IMR-90 (cell line): ENCODE measurements around the gene DNAJC4. TPM values are rescaled to one million over a fixed set of nuclear protein-coding genes. Genes with fewer than 3 reads are reported as not detected.

Experiments used
- ATAC-seq: fragments of 200-7000 bp; cut with Tn5 transposase; 2 replicates; pipeline ENCODE4 v1.9.1; 2020; ENCODE audit warnings: low read depth, mild to moderate bottlenecking, moderate library complexity
- BruUV-seq: library from RNA; stranded (reverse); fragments of 400-500 nt; replicated peaks from 2 replicates; lab custom pipeline; 2021; lab: Mats Ljungman, UMichigan
- CTCF ChIA-PET: fragments of 300-600 bp; formaldehyde crosslinking; extraction: SDS; loops from one replicate; lab custom pipeline; 2021; ENCODE audit warnings: antibody characterized with exemption; lab: Yijun Ruan, JAX
- POLR2A ChIA-PET: fragments of 300-600 bp; sonication (Branson Sonifier 250); formaldehyde crosslinking; loops from one replicate; lab custom pipeline; 2022; ENCODE audit warnings: antibody characterized with exemption; ENCODE audit not compliant: unreplicated experiment; lab: Charles Lee
- DNase-seq: peaks from one replicate; pipeline ENCODE4 v3.0.0; 2013
- H2AFZ ChIP-seq: replicated peaks from 2 replicates; pipeline ENCODE3; 2013; ENCODE audit warnings: low read length, mild to moderate bottlenecking; ENCODE audit not compliant: poor library complexity
- H2AK5ac ChIP-seq: 2 replicates; pipeline ENCODE4 v1.6.1; 2013; ENCODE audit warnings: low read depth, low read length, inconsistent platforms
- H2AK9ac ChIP-seq: replicated peaks from 2 replicates; pipeline ENCODE3; 2013; ENCODE audit warnings: mild to moderate bottlenecking, low read depth, low read length, moderate library complexity; ENCODE audit not compliant: poor library complexity
- H2BK120ac ChIP-seq: 2 replicates; pipeline ENCODE4 v1.6.1; 2013; ENCODE audit warnings: low read depth, low read length, inconsistent platforms
- H2BK15ac ChIP-seq: 3 replicates; pipeline ENCODE4 v1.6.1; 2013; ENCODE audit warnings: low read depth, low read length, inconsistent platforms
- H2BK20ac ChIP-seq: 2 replicates; pipeline ENCODE4 v1.6.1; 2013; ENCODE audit warnings: low read depth, mild to moderate bottlenecking, inconsistent platforms, low read length, moderate library complexity
- H2BK5ac ChIP-seq: 2 replicates; pipeline ENCODE4 v1.6.1; 2013; ENCODE audit warnings: mild to moderate bottlenecking, low read depth, low read length, inconsistent platforms; ENCODE audit not compliant: poor library complexity, severe bottlenecking
- H3K14ac ChIP-seq: replicated peaks from 2 replicates; pipeline ENCODE4 v1.6.1; 2013; ENCODE audit warnings: low read depth, low read length, inconsistent platforms
- H3K18ac ChIP-seq: 2 replicates; pipeline ENCODE4 v1.6.1; 2013; ENCODE audit warnings: low read depth, low read length, control low read depth
- H3K23ac ChIP-seq: 2 replicates; pipeline ENCODE4 v1.6.1; 2013; ENCODE audit warnings: low read depth, low read length, inconsistent platforms
- H3K27ac ChIP-seq: 2 replicates; pipeline ENCODE4 v1.5.1; 2013; ENCODE audit warnings: mild to moderate bottlenecking, control low read depth, low read length; ENCODE audit not compliant: insufficient read depth
- H3K27me3 ChIP-seq: 2 replicates; pipeline ENCODE4 v1.6.1; 2013; ENCODE audit warnings: low read length; ENCODE audit not compliant: control insufficient read depth, insufficient read depth
- H3K36me3 ChIP-seq: 2 replicates; pipeline ENCODE4 v1.6.1; 2013; ENCODE audit warnings: low read length, mixed read lengths; ENCODE audit not compliant: control insufficient read depth, insufficient read depth
- H3K4ac ChIP-seq: 2 replicates; pipeline ENCODE4 v1.6.1; 2013; ENCODE audit warnings: low read depth, low read length, inconsistent platforms
- H3K4me1 ChIP-seq: 2 replicates; pipeline ENCODE4 v1.6.1; 2013; ENCODE audit warnings: low read length, mixed read lengths; ENCODE audit not compliant: control insufficient read depth, insufficient read depth
- H3K4me2 ChIP-seq: 2 replicates; pipeline ENCODE4 v1.6.1; 2013; ENCODE audit warnings: low read depth, mild to moderate bottlenecking, control low read depth, low read length, moderate library complexity
- H3K4me3 ChIP-seq: 2 replicates; pipeline ENCODE4 v1.5.1; 2013; ENCODE audit warnings: low read depth, mild to moderate bottlenecking, control low read depth, low read length, moderate library complexity; ENCODE audit not compliant: insufficient read depth
- H3K56ac ChIP-seq: 2 replicates; pipeline ENCODE4 v1.6.1; 2013; ENCODE audit warnings: low read length, inconsistent platforms; ENCODE audit not compliant: insufficient read depth; ENCODE audit errors: extremely low read depth
- H3K79me1 ChIP-seq, 2 experiments: 2 replicates each; pipeline ENCODE4 v1.6.1; 2013; ENCODE audit warnings: low read length in 2 of 2, inconsistent platforms in 1 of 2, low read depth in 1 of 2
- H3K9ac ChIP-seq: 2 replicates; pipeline ENCODE4 v1.6.1; 2013; ENCODE audit warnings: low read depth, low read length, control low read depth
- H3K9me1 ChIP-seq: 2 replicates; pipeline ENCODE4 v1.6.1; 2013; ENCODE audit warnings: low read length, inconsistent platforms; ENCODE audit not compliant: insufficient read depth
- H3K9me3 ChIP-seq: 2 replicates; pipeline ENCODE4 v1.6.1; 2013; ENCODE audit warnings: low read length; ENCODE audit not compliant: control insufficient read depth, insufficient read depth
- H4K20me1 ChIP-seq: 2 replicates; pipeline ENCODE4 v1.6.1; 2013; ENCODE audit warnings: low read length, inconsistent platforms; ENCODE audit not compliant: insufficient read depth
- H4K5ac ChIP-seq: 2 replicates; pipeline ENCODE4 v1.6.1; 2013; ENCODE audit warnings: mild to moderate bottlenecking, low read depth, low read length, control low read depth
- H4K8ac ChIP-seq, 2 experiments: 2 replicates each; pipeline ENCODE4 v1.6.1; 2013; ENCODE audit warnings: low read depth in 2 of 2, low read length in 2 of 2, control low read depth in 1 of 2, inconsistent platforms in 1 of 2
- H4K91ac ChIP-seq: 2 replicates; pipeline ENCODE4 v1.6.1; 2013; ENCODE audit warnings: low read depth, low read length, inconsistent platforms; ENCODE audit not compliant: insufficient read depth
- WGBS, 2 experiments: methylation state at CpG; one replicate each; pipeline versions ENCODE4 v1.1.5 to v1.1.7; 2013; ENCODE audit warnings: missing lambda C conversion rate in 2 of 2; ENCODE audit not compliant: insufficient read length in 1 of 2; ENCODE audit errors: extremely low coverage in 2 of 2; 5-methylcytosine and 5-hydroxymethylcytosine counted together
- dilution Hi-C: fragments of 300-500 bp; cut with HindIII; formaldehyde crosslinking; loops from one replicate; pipeline ENCODE4 v1.14.3; 2018; ENCODE audit warnings: low sequenced_read_pairs; ENCODE audit not compliant: unreplicated experiment
- in situ Hi-C: fragments of 300-500 bp; cut with MboI; formaldehyde crosslinking; loops from 3 replicates; pipeline ENCODE4 v1.14.3; 2019; ENCODE audit warnings: low sequenced_read_pairs, inconsistent platforms, mixed read lengths
- intact Hi-C: fragments of 100-400 bp; cut with micrococcal nuclease; formaldehyde crosslinking; loops from 2 replicates; pipeline ENCODE4 v1.10.0; 2022
- polyA plus RNA-seq, 3 experiments: library from polyadenylated mRNA; depleted of rRNA; stranded (reverse); fragments of >200 nt; gene quantifications; 2 replicates each; pipeline ENCODE4 v1.2.3, GENCODE V29; 2012; ENCODE audit warnings: low replicate concordance in 1 of 3
- total RNA-seq: library from RNA; depleted of rRNA; stranded (reverse); fragments of >200 nt; gene quantifications from 2 replicates; pipeline ENCODE4 v1.2.3, GENCODE V29; 2012
- TF ChIP-seq, protein P1 (sequence below): conservative IDR thresholded peaks from 2 replicates; pipeline ENCODE4 v1.5.1; 2012; ENCODE audit warnings: mild to moderate bottlenecking, low read depth, low read length, improper control_type of control experiment

The DNAJC4 gene
- total and polyA plus RNA-seq, 2 of the 4 experiments (the other 2 are of a cell fraction) = 2.2 to 22.8 TPM

DNA sequence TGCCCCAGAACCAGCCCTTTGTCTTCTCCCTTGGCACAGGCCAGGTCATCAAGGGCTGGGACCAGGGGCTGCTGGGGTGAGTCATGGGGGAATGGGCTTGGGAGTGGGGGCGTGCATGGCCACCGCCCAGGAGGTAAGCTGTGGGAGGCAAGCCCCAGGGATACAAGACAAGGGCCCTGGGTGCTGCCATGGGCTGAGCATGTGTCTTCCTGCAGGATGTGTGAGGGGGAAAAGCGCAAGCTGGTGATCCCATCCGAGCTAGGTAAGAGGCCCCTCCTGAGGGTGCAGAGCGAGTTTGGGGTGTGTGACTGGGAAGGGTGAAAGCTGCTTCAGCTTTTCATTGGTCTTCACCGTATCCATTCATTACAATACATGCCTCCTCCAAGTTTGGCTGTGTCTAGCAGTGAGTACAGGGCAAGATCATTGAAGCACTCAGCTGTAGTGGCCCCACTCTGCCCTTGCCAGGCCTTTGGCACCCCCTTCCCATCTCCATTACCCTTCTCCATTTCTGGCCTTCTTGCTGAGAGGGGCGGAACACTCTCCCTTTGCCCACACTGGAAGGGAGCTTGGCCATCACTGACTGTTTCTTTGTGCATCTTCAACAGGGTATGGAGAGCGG lies 13.0 kb downstream of the DNAJC4 start:
- H2AK9ac ChIP-seq = peak overlapping the region; percentile 7
- no peak overlapping the region; the same call in 1 of the 2 replicates for H3K27ac ChIP-seq
- no peak overlapping the region for H2BK15ac ChIP-seq
- H3K9me3 ChIP-seq = no peaks in the 10 kb centered on the region
- H3K79me1 ChIP-seq = peaks cover 18 to 40% of the 10 kb centered on the region in 2 experiments; a peak in 3 of 4 replicates
- 100% methylated on average over 1 of the region's 8 CpGs; no CpG with 5 or more reads in 1 of the 2 experiments for WGBS, 2 experiments
- no peak overlapping the region for H3K14ac ChIP-seq
- ChIA-PET CTCF (interaction anchor here (1.1 to 2.5 kb wide), 2 partner anchors 39 to 58 kb away, joined by 4 to 8 read pairs; partner anchors contain the start of gene CATSPERZ), POLR2A (no interaction called here)
- H2AFZ ChIP-seq = peak overlapping the region; percentile 52
- no peak overlapping the region for H4K5ac ChIP-seq
- ATAC-seq = no peak
- H3K4ac ChIP-seq = no peak overlapping the region
- intact Hi-C loops (no loop called here), in situ Hi-C loops (no loop called here), dilution Hi-C loops (no loop called here)
- H4K20me1 ChIP-seq = peaks cover 26% of the 10 kb centered on the region
- no peak overlapping the region; a peak in 1 of 4 replicates for H4K8ac ChIP-seq
- no peaks in the 10 kb centered on the region for H3K27me3 ChIP-seq
- H3K18ac ChIP-seq = no peak overlapping the region
- H3K4me2 ChIP-seq = no peak overlapping the region
- TF ChIP-seq, protein P1, sequence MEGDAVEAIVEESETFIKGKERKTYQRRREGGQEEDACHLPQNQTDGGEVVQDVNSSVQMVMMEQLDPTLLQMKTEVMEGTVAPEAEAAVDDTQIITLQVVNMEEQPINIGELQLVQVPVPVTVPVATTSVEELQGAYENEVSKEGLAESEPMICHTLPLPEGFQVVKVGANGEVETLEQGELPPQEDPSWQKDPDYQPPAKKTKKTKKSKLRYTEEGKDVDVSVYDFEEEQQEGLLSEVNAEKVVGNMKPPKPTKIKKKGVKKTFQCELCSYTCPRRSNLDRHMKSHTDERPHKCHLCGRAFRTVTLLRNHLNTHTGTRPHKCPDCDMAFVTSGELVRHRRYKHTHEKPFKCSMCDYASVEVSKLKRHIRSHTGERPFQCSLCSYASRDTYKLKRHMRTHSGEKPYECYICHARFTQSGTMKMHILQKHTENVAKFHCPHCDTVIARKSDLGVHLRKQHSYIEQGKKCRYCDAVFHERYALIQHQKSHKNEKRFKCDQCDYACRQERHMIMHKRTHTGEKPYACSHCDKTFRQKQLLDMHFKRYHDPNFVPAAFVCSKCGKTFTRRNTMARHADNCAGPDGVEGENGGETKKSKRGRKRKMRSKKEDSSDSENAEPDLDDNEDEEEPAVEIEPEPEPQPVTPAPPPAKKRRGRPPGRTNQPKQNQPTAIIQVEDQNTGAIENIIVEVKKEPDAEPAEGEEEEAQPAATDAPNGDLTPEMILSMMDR = no peak
- H3K9ac ChIP-seq = no peak overlapping the region
- no peak overlapping the region for H4K91ac ChIP-seq
- no peak for DNase-seq
- H2BK20ac ChIP-seq = no peak overlapping the region; the same call in 1 of the 2 replicates
- H3K4me1 ChIP-seq = peaks cover 13% of the 10 kb centered on the region
- no peak overlapping the region for H2BK120ac ChIP-seq
- no peak overlapping the region for H2AK5ac ChIP-seq
- peaks cover 14% of the 10 kb centered on the region for H3K9me1 ChIP-seq
- peaks cover 18% of the 10 kb centered on the region for H3K36me3 ChIP-seq
- no peak overlapping the region for H3K4me3 ChIP-seq
- BruUV-seq = TSS peak; percentile 37
- 0 out of 2 replicates have a peak overlapping the region, but pooled peaks have one; percentile 51 for H3K23ac ChIP-seq
- no peak overlapping the region for H3K56ac ChIP-seq
- no peak overlapping the region for H2BK5ac ChIP-seq
